ENCODE results near the gene PLS1. TPM values are rescaled to one million over a fixed set of nuclear protein-coding genes. Genes with fewer than 3 reads are reported as not detected.
"Not testable (repeated sequence)": the region's sequence is repeated elsewhere in the genome, so short reads cannot be mapped to it uniquely, and the experiment has no call there.

PLS1 gene
- total RNA-seq, 2 donors from 2014 or later: 3.2 to 5.3 TPM

GRCh38 chr3:142726017-142726416, 129.8 kb downstream of the PLS1 start:
- Mint-ChIP-seq H3K4me3 (no peak overlapping the region), H3K27me3 (ENCODE audit: low read depth) (peaks cover 32% of the 10 kb centered on the region), H3K36me3 (ENCODE audit: insufficient read depth in 2 of 2) (peaks cover 0 to 1% of the 10 kb centered on the region in 2 donors), H3K27ac (no peak overlapping the region), H3K9me3 (peaks cover 0 to 2% of the 10 kb centered on the region in 2 donors), H3K4me1 (ENCODE audit: low read depth) (peaks cover 7% of the 10 kb centered on the region)
- no peak for DNase-seq
- ATAC-seq (replicated peaks in 1 of 2): no peak

- Mint-ChIP-seq H3K36me3 (ENCODE audit: insufficient read depth in 2 of 2) (no peaks in the 10 kb centered on the region), H3K27ac (no peak overlapping the region), H3K9me3 (no peaks in the 10 kb centered on the region), H3K4me3 (no peak overlapping the region), H3K4me1 (ENCODE audit: low read depth) (no peaks in the 10 kb centered on the region), H3K27me3 (ENCODE audit: low read depth) (no peaks in the 10 kb centered on the region)
- ATAC-seq (replicated peaks in 1 of 2): no peak
- no peak for DNase-seq
Measured at GRCh38 chr3:142732066-142732465, 135.9 kb downstream of the PLS1 start.

GRCh38 chr3:142734834-142735233, 138.6 kb downstream of the PLS1 start:
- DNase-seq (no peak), ATAC-seq (replicated peaks in 1 of 2) (no peak)
- H3K4me1 Mint-ChIP-seq (ENCODE audit: low read depth): no peaks in the 10 kb centered on the region
- no peaks in the 10 kb centered on the region for H3K36me3 Mint-ChIP-seq (ENCODE audit: insufficient read depth in 2 of 2)
- no peak overlapping the region for H3K4me3 Mint-ChIP-seq
- H3K27me3 Mint-ChIP-seq (ENCODE audit: low read depth): no peaks in the 10 kb centered on the region
- no peak overlapping the region for H3K27ac Mint-ChIP-seq
- H3K9me3 Mint-ChIP-seq: no peaks in the 10 kb centered on the region

- no peak for DNase-seq
- H3K4me1 Mint-ChIP-seq (ENCODE audit: low read depth): no peaks in the 10 kb centered on the region
- H3K4me3 Mint-ChIP-seq: no peak overlapping the region
- H3K9me3 Mint-ChIP-seq: no peaks in the 10 kb centered on the region
- no peaks in the 10 kb centered on the region for H3K36me3 Mint-ChIP-seq (ENCODE audit: insufficient read depth in 2 of 2)
- H3K27me3 Mint-ChIP-seq (ENCODE audit: low read depth): no peaks in the 10 kb centered on the region
- H3K27ac Mint-ChIP-seq: no peak overlapping the region
- no peak for ATAC-seq (replicated peaks in 1 of 2)
Measured at GRCh38 chr3:142735462-142735861, 139.3 kb downstream of the PLS1 start.

- no peaks in the 10 kb centered on the region for H3K9me3 Mint-ChIP-seq
- H3K36me3 Mint-ChIP-seq (ENCODE audit: insufficient read depth in 2 of 2): no peaks in the 10 kb centered on the region
- ATAC-seq (replicated peaks in 1 of 2) (no peak), DNase-seq (no peak)
- H3K4me1 Mint-ChIP-seq (ENCODE audit: low read depth): no peaks in the 10 kb centered on the region
- no peaks in the 10 kb centered on the region for H3K27me3 Mint-ChIP-seq (ENCODE audit: low read depth)
- no peak overlapping the region for H3K27ac Mint-ChIP-seq
- no peak overlapping the region for H3K4me3 Mint-ChIP-seq
Measured at GRCh38 chr3:142738396-142738795, 142.2 kb downstream of the PLS1 start.

- Mint-ChIP-seq H3K4me1 (ENCODE audit: low read depth) (no peaks in the 10 kb centered on the region), H3K27me3 (ENCODE audit: low read depth) (no peaks in the 10 kb centered on the region), H3K4me3 (no peak overlapping the region), H3K36me3 (ENCODE audit: insufficient read depth in 2 of 2) (peaks cover 0 to 6% of the 10 kb centered on the region in 2 donors), H3K27ac (no peak overlapping the region), H3K9me3 (peaks cover 0 to 2% of the 10 kb centered on the region in 2 donors)
- DNase-seq: no peak
- no peak for ATAC-seq (replicated peaks in 1 of 2)
Measured at GRCh38 chr3:142746646-142747045, 150.5 kb downstream of the PLS1 start.

- not testable (repeated sequence) for H3K36me3 Mint-ChIP-seq (ENCODE audit: insufficient read depth in 2 of 2); H3K27me3 Mint-ChIP-seq (ENCODE audit: low read depth); H3K4me1 Mint-ChIP-seq (ENCODE audit: low read depth); ATAC-seq (replicated peaks in 1 of 2); DNase-seq; H3K9me3 Mint-ChIP-seq; H3K4me3 Mint-ChIP-seq; H3K27ac Mint-ChIP-seq
Measured at GRCh38 chr3:142750531-142750930, 154.3 kb downstream of the PLS1 start.

- ATAC-seq (replicated peaks in 1 of 2); H3K9me3 Mint-ChIP-seq; H3K27me3 Mint-ChIP-seq (ENCODE audit: low read depth); H3K36me3 Mint-ChIP-seq (ENCODE audit: insufficient read depth in 2 of 2); DNase-seq; H3K4me1 Mint-ChIP-seq (ENCODE audit: low read depth); H3K27ac Mint-ChIP-seq; H3K4me3 Mint-ChIP-seq: not testable (repeated sequence)
Measured at GRCh38 chr3:142752605-142753004, 156.4 kb downstream of the PLS1 start.

- Mint-ChIP-seq H3K36me3 (ENCODE audit: insufficient read depth in 2 of 2) (peaks cover 0 to 3% of the 10 kb centered on the region in 2 donors), H3K27ac (no peak overlapping the region), H3K27me3 (ENCODE audit: low read depth) (no peaks in the 10 kb centered on the region), H3K4me3 (no peak overlapping the region), H3K4me1 (ENCODE audit: low read depth) (no peaks in the 10 kb centered on the region), H3K9me3 (peaks cover 0 to 2% of the 10 kb centered on the region in 2 donors)
- ATAC-seq (replicated peaks in 1 of 2) (no peak), DNase-seq (no peak)
Measured at GRCh38 chr3:142754494-142754893, 158.3 kb downstream of the PLS1 start.

Other genes with a start within 250 kb of the PLS1 start
- 10 to 100 TPM; 69.7 to 79.3 TPM for gene XRN1, start 148.4 kb upstream of the PLS1 start, total RNA-seq
- 10 to 100 TPM; 27.3 to 34.8 TPM for gene ATR, start 17.7 kb upstream of the PLS1 start, total RNA-seq
- gene TRPC1, start 127.6 kb downstream of the PLS1 start, total RNA-seq: 1 to 10 TPM; 5.6 to 9.4 TPM

Data from activated T-cell treated with anti-CD3 and anti-CD28 coated beads, Interleukin-2, amount 50 U/mL, for 72 hours (primary cell).